ENCODE results near the gene ZRANB3. TPM values are rescaled to one million over a fixed set of nuclear protein-coding genes. Genes with fewer than 3 reads are reported as not detected.

ZRANB3 gene
- polyA plus RNA-seq, 3 donors = 8.7 to 10.5 (median 8.8) TPM

GRCh38 chr2:135208016-135208415, 323.0 kb downstream of the ZRANB3 start:
- DNase-seq (ENCODE audit: extremely low read depth in 1 of 11, low read depth in 9 of 11, low spot score in 4 of 11) = no peak

GRCh38 chr2:135203944-135204343, 327.1 kb downstream of the ZRANB3 start:
- DNase-seq (ENCODE audit: extremely low read depth in 1 of 11, low read depth in 9 of 11, low spot score in 4 of 11) = no peak

- peak in 8 of 11 donors; percentile 10 to 54 (median 30) for DNase-seq (ENCODE audit: extremely low read depth in 1 of 11, low read depth in 9 of 11, low spot score in 4 of 11)
Measured at GRCh38 chr2:135202751-135203150, 328.3 kb downstream of the ZRANB3 start.

GRCh38 chr2:135198481-135198880, 332.5 kb downstream of the ZRANB3 start:
- peak in 4 of 11 donors; percentile 6 to 18 (median 10) for DNase-seq (ENCODE audit: extremely low read depth in 1 of 11, low read depth in 9 of 11, low spot score in 4 of 11)

GRCh38 chr2:135190799-135191198, 340.2 kb downstream of the ZRANB3 start:
- no peak for DNase-seq (ENCODE audit: extremely low read depth in 1 of 11, low read depth in 9 of 11, low spot score in 4 of 11)

- DNase-seq (ENCODE audit: extremely low read depth in 1 of 11, low read depth in 9 of 11, low spot score in 4 of 11) = no peak
Measured at GRCh38 chr2:135189148-135189547, 341.9 kb downstream of the ZRANB3 start.

- no peak for DNase-seq (ENCODE audit: extremely low read depth in 1 of 11, low read depth in 9 of 11, low spot score in 4 of 11)
Measured at GRCh38 chr2:135187270-135187669, 343.7 kb downstream of the ZRANB3 start.

- DNase-seq (ENCODE audit: extremely low read depth in 1 of 11, low read depth in 9 of 11, low spot score in 4 of 11) = no peak
Measured at GRCh38 chr2:135186054-135186453, 345.0 kb downstream of the ZRANB3 start.

GRCh38 chr2:135183822-135184221, 347.2 kb downstream of the ZRANB3 start:
- DNase-seq (ENCODE audit: extremely low read depth in 1 of 11, low read depth in 9 of 11, low spot score in 4 of 11) = no peak

GRCh38 chr2:135182601-135183000, 348.4 kb downstream of the ZRANB3 start:
- no peak for DNase-seq (ENCODE audit: extremely low read depth in 1 of 11, low read depth in 9 of 11, low spot score in 4 of 11)

- DNase-seq (ENCODE audit: extremely low read depth in 1 of 11, low read depth in 9 of 11, low spot score in 4 of 11) = no peak
Measured at GRCh38 chr2:135182190-135182589, 348.8 kb downstream of the ZRANB3 start.

- DNase-seq (ENCODE audit: extremely low read depth in 1 of 11, low read depth in 9 of 11, low spot score in 4 of 11) = no peak
Measured at GRCh38 chr2:135179689-135180088, 351.3 kb downstream of the ZRANB3 start.

GRCh38 chr2:135175177-135175576, 355.8 kb downstream of the ZRANB3 start:
- no peak for DNase-seq (ENCODE audit: extremely low read depth in 1 of 11, low read depth in 9 of 11, low spot score in 4 of 11)

GRCh38 chr2:135174810-135175093, 356.3 kb downstream of the ZRANB3 start:
- no peak for DNase-seq (ENCODE audit: extremely low read depth in 1 of 11, low read depth in 9 of 11, low spot score in 4 of 11)

- DNase-seq (ENCODE audit: extremely low read depth in 1 of 11, low read depth in 9 of 11, low spot score in 4 of 11) = no peak
Measured at GRCh38 chr2:135174049-135174809, 356.8 kb downstream of the ZRANB3 start.

GRCh38 chr2:135169900-135170753, 360.9 kb downstream of the ZRANB3 start:
- DNase-seq (ENCODE audit: extremely low read depth in 1 of 11, low read depth in 9 of 11, low spot score in 4 of 11) = no peak

GRCh38 chr2:135168204-135168856, 362.7 kb downstream of the ZRANB3 start:
- DNase-seq (ENCODE audit: extremely low read depth in 1 of 11, low read depth in 9 of 11, low spot score in 4 of 11) = no peak

- no peak for DNase-seq (ENCODE audit: extremely low read depth in 1 of 11, low read depth in 9 of 11, low spot score in 4 of 11)
Measured at GRCh38 chr2:135167273-135167672, 363.7 kb downstream of the ZRANB3 start.

GRCh38 chr2:135164431-135164830, 366.6 kb downstream of the ZRANB3 start:
- no peak for DNase-seq (ENCODE audit: extremely low read depth in 1 of 11, low read depth in 9 of 11, low spot score in 4 of 11)

- DNase-seq (ENCODE audit: extremely low read depth in 1 of 11, low read depth in 9 of 11, low spot score in 4 of 11) = no peak
Measured at GRCh38 chr2:135163901-135164300, 367.1 kb downstream of the ZRANB3 start.

Measured in renal cortex interstitium (tissue), 11 donors.